Left lung (tissue), 10 donors: ENCODE data around the gene CDH2. TPM values are rescaled to one million over a fixed set of nuclear protein-coding genes. Genes with fewer than 3 reads are reported as not detected.
A peak's percentile ranks its signal among the peaks of the same experiment; 100 is the strongest.

ENCODE experiments used
- ATAC-seq: fragments of 200-7000 bp; cut with Tn5 transposase; one replicate; pipeline ENCODE4 v1.9.1; 2020; ENCODE audit warnings: moderate library complexity
- DNase-seq, 4 donors: peaks; one replicate each; pipeline ENCODE4 v3.0.0-alpha.2; 2013 to 2020
- H3K27ac ChIP-seq, 2 donors: fragments of 200-600 bp; sonication (generic) in 1 of 2; one replicate each; pipeline versions ENCODE4 v1.5.0 to v1.8.0; 2020 to 2021
- H3K27me3 ChIP-seq, 2 donors: fragments of 200-600 bp; sonication (generic) in 1 of 2; one replicate each; pipeline versions ENCODE4 v1.5.0 to v1.8.0; 2020 to 2021
- H3K36me3 ChIP-seq, 2 donors: fragments of 200-600 bp; sonication (generic) in 1 of 2; one replicate each; pipeline versions ENCODE4 v1.5.0 to v1.8.0; 2020 to 2021
- H3K4me1 ChIP-seq, 2 donors: fragments of 200-600 bp; one replicate each; pipeline ENCODE4 v1.8.0; 2021
- H3K4me3 ChIP-seq, 2 donors: fragments of 200-600 bp; sonication (generic) in 1 of 2; one replicate each; pipeline versions ENCODE4 v1.5.0 to v1.8.0; 2020 to 2021; ENCODE audit warnings: mild to moderate bottlenecking in 1 of 2
- H3K9me3 ChIP-seq, 2 donors: fragments of 200-600 bp; sonication (generic) in 1 of 2; one replicate each; pipeline versions ENCODE4 v1.5.0 to v1.8.0; 2020 to 2021
- CTCF ChIP-seq, 2 donors: fragments of 200-600 bp; sonication (generic) in 1 of 2; IDR thresholded peaks; one replicate each; pipeline versions ENCODE4 v1.5.0 to v1.8.0; 2021; ENCODE audit warnings: antibody characterized with exemption in 2 of 2
- intact Hi-C, 2 donors: fragments of 100-400 bp; cut with DNase I; formaldehyde crosslinking; loops; one replicate each; pipeline versions ENCODE4 v1.11.2 to v1.14.2; 2022
- polyA plus RNA-seq, 6 donors: library from polyadenylated mRNA; unstranded; fragments of 120-200 nt; gene quantifications; one replicate each; pipeline ENCODE4 v1.2.1, GENCODE V29; 2013; ENCODE audit not compliant: insufficient read length in 6 of 6
- total RNA-seq, 2 donors: library from RNA; stranded (reverse); fragmentation: NEBNext Ultra II Directional; extraction: Animal tissue kit (Norgen Biotek cat#: 25700); gene quantifications; one replicate each; pipeline ENCODE4 v1.2.1, GENCODE V29; 2021
- donor health status: DM: no; HTN: yes; CAD: no.
- donor health status: DM: no; HTN: no; CAD: no.

Gene CDH2
- total and polyA plus RNA-seq, 8 donors = 1.6 to 15.0 (median 7.0) TPM

- DNase-seq = peak in 1 of 4 donors; percentile 33
- no peak for ATAC-seq
These were observed 29.2 kb downstream of the CDH2 start for GRCh38 chr18:28147674-28148171.

GRCh38 chr18:28143725-28144124 is 33.2 kb downstream of the CDH2 start:
- Histone ChIP-seq H3K27ac (no peak overlapping the region), H3K4me3 (no peak overlapping the region), H3K27me3 (no peaks in the 10 kb centered on the region), H3K9me3 (no peaks in the 10 kb centered on the region), H3K4me1 (no peaks in the 10 kb centered on the region), H3K36me3 (no peaks in the 10 kb centered on the region)
- ATAC-seq = no peak
- DNase-seq = no peak
- TF ChIP-seq CTCF (IDR thresholded peaks at IDR 0.05) = no peak
- intact Hi-C loops = no loop called here

More at GRCh38 chr18:28147674-28148171, 29.2 kb downstream of the CDH2 start:
- Histone ChIP-seq H3K4me3 (no peak overlapping the region), H3K36me3 (no peaks in the 10 kb centered on the region), H3K4me1 (no peaks in the 10 kb centered on the region), H3K9me3 (no peaks in the 10 kb centered on the region), H3K27me3 (no peaks in the 10 kb centered on the region), H3K27ac (no peak overlapping the region)
- intact Hi-C loops = no loop called here
- no peak for TF ChIP-seq CTCF (IDR thresholded peaks at IDR 0.05)

GRCh38 chr18:28138816-28139215 is 38.1 kb downstream of the CDH2 start:
- ATAC-seq (no peak), DNase-seq (no peak)
- Histone ChIP-seq H3K4me1 (no peaks in the 10 kb centered on the region), H3K4me3 (no peak overlapping the region), H3K27me3 (no peaks in the 10 kb centered on the region), H3K36me3 (no peaks in the 10 kb centered on the region), H3K9me3 (no peaks in the 10 kb centered on the region), H3K27ac (no peak overlapping the region)
- TF ChIP-seq CTCF (IDR thresholded peaks at IDR 0.05) = no peak
- intact Hi-C loops = no loop called here

- Histone ChIP-seq H3K27me3 (no peaks in the 10 kb centered on the region), H3K36me3 (no peaks in the 10 kb centered on the region), H3K4me3 (no peak overlapping the region), H3K4me1 (no peaks in the 10 kb centered on the region), H3K27ac (no peak overlapping the region), H3K9me3 (no peaks in the 10 kb centered on the region)
- DNase-seq = no peak
- intact Hi-C loops = no loop called here
- no peak for TF ChIP-seq CTCF (IDR thresholded peaks at IDR 0.05)
- no peak for ATAC-seq
These were observed 40.9 kb downstream of the CDH2 start for GRCh38 chr18:28136071-28136470.

- ATAC-seq = no peak
- Histone ChIP-seq H3K36me3 (no peaks in the 10 kb centered on the region), H3K9me3 (no peaks in the 10 kb centered on the region), H3K27ac (no peak overlapping the region), H3K4me1 (no peaks in the 10 kb centered on the region), H3K27me3 (no peaks in the 10 kb centered on the region), H3K4me3 (no peak overlapping the region)
- intact Hi-C loops = no loop called here
- TF ChIP-seq CTCF (IDR thresholded peaks at IDR 0.05) = no peak
- DNase-seq = no peak
These were observed 42.2 kb downstream of the CDH2 start for GRCh38 chr18:28134774-28135173.
